KMS-11 (cell line): ENCODE results near the gene CRYL1.
A peak's percentile ranks its signal among the peaks of the same experiment; 100 is the strongest.

ENCODE experiments used
- H2AFZ ChIP-seq: fragments of 200-600 bp; sonication (generic); 2 replicates; pipeline ENCODE4 v1.6.1; 2016; ENCODE audit warnings: antibody characterized with exemption, mixed run types, low read depth
- H3K27ac ChIP-seq: fragments of 200-600 bp; sonication (generic); 2 replicates; pipeline ENCODE4 v1.6.1; 2016; ENCODE audit warnings: mild to moderate bottlenecking, mixed run types
- H3K27me3 ChIP-seq: fragments of 200-600 bp; sonication (generic); 2 replicates; pipeline ENCODE4 v1.6.1; 2017; ENCODE audit warnings: mild to moderate bottlenecking, low read depth, mixed run types, moderate library complexity; ENCODE audit not compliant: insufficient read depth
- H3K36me3 ChIP-seq: fragments of 200-600 bp; sonication (generic); 2 replicates; pipeline ENCODE4 v1.6.1; 2017; ENCODE audit warnings: mild to moderate bottlenecking, mixed run types; ENCODE audit not compliant: insufficient read depth
- H3K4me1 ChIP-seq: fragments of 200-600 bp; sonication (generic); 2 replicates; pipeline ENCODE4 v1.6.1; 2016; ENCODE audit warnings: mild to moderate bottlenecking, low read depth, mixed run types; ENCODE audit not compliant: poor library complexity, severe bottlenecking
- H3K4me2 ChIP-seq: fragments of 200-600 bp; sonication (generic); 2 replicates; pipeline ENCODE4 v1.7.0; 2016; ENCODE audit warnings: mild to moderate bottlenecking, mixed run types
- H3K4me3 ChIP-seq: fragments of 200-600 bp; sonication (generic); IDR thresholded peaks from 2 replicates; pipeline ENCODE4 v1.6.1; 2017; ENCODE audit warnings: low read depth, low read length, mixed read lengths; ENCODE audit not compliant: insufficient read depth
- H3K79me2 ChIP-seq: fragments of 200-600 bp; sonication (generic); 2 replicates; pipeline ENCODE4 v1.6.1; 2016; ENCODE audit warnings: low read depth, mixed run types; ENCODE audit not compliant: insufficient read depth
- H3K9ac ChIP-seq: fragments of 200-600 bp; sonication (generic); 2 replicates; pipeline ENCODE4 v1.6.1; 2016; ENCODE audit warnings: mild to moderate bottlenecking, mixed run types
- H4K20me1 ChIP-seq: fragments of 200-600 bp; sonication (generic); 2 replicates; pipeline ENCODE4 v1.6.1; 2016; ENCODE audit warnings: mild to moderate bottlenecking, mixed run types; ENCODE audit not compliant: insufficient read depth
- CTCF ChIP-seq: fragments of 200-600 bp; sonication (generic); conservative IDR thresholded peaks from 2 replicates; pipeline ENCODE4 v1.6.1; 2017; ENCODE audit warnings: low read depth, mild to moderate bottlenecking, antibody characterized with exemption, low read length, moderate library complexity, mixed read lengths

Gene CRYL1, protein sequence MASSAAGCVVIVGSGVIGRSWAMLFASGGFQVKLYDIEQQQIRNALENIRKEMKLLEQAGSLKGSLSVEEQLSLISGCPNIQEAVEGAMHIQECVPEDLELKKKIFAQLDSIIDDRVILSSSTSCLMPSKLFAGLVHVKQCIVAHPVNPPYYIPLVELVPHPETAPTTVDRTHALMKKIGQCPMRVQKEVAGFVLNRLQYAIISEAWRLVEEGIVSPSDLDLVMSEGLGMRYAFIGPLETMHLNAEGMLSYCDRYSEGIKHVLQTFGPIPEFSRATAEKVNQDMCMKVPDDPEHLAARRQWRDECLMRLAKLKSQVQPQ

DNA sequence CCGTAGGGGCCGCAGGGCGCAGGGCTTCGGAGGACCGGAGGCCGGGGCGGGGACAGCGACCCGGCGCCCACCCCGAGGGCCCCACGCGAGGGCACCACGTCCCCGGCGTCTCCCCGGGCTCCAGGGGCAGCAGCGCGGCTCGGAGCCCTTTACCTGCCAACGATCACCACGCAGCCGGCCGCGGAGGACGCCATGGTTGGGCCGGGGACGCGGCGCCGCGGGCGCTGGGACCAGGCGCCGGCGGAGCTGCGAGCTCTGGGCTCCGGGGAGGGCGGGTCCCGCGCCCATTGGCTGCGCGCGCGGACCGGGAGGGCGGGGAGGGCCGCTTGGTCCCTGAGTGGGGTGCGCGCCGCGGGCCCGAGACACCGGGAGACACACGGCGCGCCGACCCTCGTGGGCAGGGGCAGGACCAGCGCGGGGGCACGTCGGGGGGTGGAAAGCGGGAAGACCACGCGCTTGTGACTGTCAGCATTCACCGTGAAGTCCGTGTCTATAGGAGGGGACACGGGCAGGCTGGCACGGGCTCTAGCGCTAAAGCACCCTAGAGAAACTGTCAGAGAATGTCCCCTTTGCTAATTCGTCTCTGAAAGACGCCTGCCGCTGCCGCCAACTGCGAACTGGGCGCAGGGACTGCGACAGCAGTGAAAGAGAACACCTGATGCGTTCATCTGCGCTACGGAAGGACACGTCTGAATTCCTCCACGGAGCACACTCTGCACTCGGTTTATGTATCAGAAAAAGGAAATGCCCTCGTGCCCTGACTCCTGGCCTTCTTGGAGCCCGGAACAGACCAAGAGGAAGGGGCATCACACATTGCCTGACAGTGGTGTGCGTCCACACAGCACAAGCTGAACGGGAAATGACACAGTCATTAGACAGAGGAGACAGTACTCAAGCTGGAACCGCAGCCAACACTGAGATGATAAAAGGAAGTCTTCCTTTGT, at the start of gene CRYL1:
CRYL1 (minus strand) TSS at position 257 of the 944 bp plus-strand sequence; CDS start at position 194, 63 bp downstream.
- Histone ChIP-seq H2AFZ (peak within 1 kb of the TSS; percentile 90), H4K20me1 (no peaks in the 10 kb centered on the region), H3K36me3 (no peaks in the 10 kb centered on the region)

DNA sequence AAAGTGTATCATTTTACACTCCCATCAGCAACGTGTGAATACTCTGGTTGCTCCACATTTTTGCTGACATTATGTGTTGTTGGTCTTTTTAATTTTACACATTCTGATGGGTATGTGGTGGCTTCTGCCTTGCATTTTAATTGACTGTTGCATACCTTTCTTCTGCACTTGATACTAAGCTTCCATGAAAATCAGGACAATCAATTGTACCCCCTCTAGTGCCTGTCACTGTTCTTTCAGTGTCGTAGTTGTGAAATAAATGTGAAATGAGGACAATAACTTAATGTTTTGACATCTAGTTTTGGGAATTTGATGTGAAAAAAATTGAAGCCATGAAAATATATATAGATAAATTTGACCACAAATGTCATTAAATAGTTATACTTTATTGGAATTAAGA, 48.0 kb upstream of the CRYL1 start:
- H2AFZ ChIP-seq = no peak overlapping the region
- no peaks in the 10 kb centered on the region for H3K4me1 ChIP-seq
- H3K79me2 ChIP-seq = no peaks in the 10 kb centered on the region
- H3K9ac ChIP-seq = no peak overlapping the region
- H3K27me3 ChIP-seq = no peaks in the 10 kb centered on the region
- no peak for TF ChIP-seq CTCF
- H3K4me3 ChIP-seq = no peak overlapping the region
- H4K20me1 ChIP-seq = no peaks in the 10 kb centered on the region
- H3K4me2 ChIP-seq = no peak overlapping the region
- H3K36me3 ChIP-seq = no peaks in the 10 kb centered on the region
- H3K27ac ChIP-seq = no peak overlapping the region

More for the DNA sequence above, at the start of gene CRYL1:
- Histone ChIP-seq H3K79me2 (no peaks in the 10 kb centered on the region), H3K9ac (peak within 1 kb of the TSS; percentile 41; the same call in 1 of the 2 replicates), H3K27ac (peak within 1 kb of the TSS; percentile 35; the same call in 1 of the 2 replicates), H3K27me3 (no peaks in the 10 kb centered on the region), H3K4me2 (peak within 1 kb of the TSS; percentile 76), H3K4me1 (peaks cover 7% of the 10 kb centered on the region), H3K4me3 (no peak within 1 kb of the TSS)
- no peak for TF ChIP-seq CTCF

- Histone ChIP-seq H3K4me3 (no peak overlapping the region), H2AFZ (no peak overlapping the region), H3K9ac (no peak overlapping the region), H3K4me1 (no peaks in the 10 kb centered on the region), H3K79me2 (no peaks in the 10 kb centered on the region), H3K4me2 (no peak overlapping the region), H3K27me3 (no peaks in the 10 kb centered on the region), H3K36me3 (no peaks in the 10 kb centered on the region), H3K27ac (no peak overlapping the region), H4K20me1 (no peaks in the 10 kb centered on the region)
- no peak for TF ChIP-seq CTCF
Observed at GRCh38 chr13:20573186-20573585, 47.5 kb upstream of the CRYL1 start.

DNA sequence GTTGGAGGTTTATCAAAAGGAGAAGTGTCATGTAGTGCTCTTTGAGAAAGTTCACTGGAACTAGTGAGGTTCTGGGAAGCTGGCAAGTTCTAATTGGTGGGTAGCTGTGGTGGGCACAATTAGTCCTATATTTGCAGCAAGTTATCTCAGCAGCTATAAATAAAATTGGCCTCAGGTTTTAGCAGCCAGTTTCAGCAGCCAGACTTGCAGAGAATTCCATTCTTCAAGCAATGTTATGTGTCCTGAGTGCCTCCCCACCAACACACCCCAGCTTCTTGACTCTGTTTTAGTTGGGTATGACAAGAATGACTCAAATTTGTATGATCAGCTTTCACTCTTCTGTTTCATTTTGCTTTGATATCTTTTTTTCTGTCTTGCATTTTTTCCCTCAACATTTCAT, 46.0 kb upstream of the CRYL1 start:
- Histone ChIP-seq H3K79me2 (no peaks in the 10 kb centered on the region), H3K9ac (no peak overlapping the region), H3K4me1 (no peaks in the 10 kb centered on the region), H2AFZ (no peak overlapping the region), H3K4me3 (no peak overlapping the region), H4K20me1 (no peaks in the 10 kb centered on the region), H3K27ac (no peak overlapping the region), H3K36me3 (no peaks in the 10 kb centered on the region), H3K27me3 (no peaks in the 10 kb centered on the region), H3K4me2 (no peak overlapping the region)
- TF ChIP-seq CTCF = no peak
